Memory B cell (primary cell): ENCODE measurements around the gene RAB40A.

Source experiments
- ATAC-seq: fragments of 150-1000 bp; cut with Tn5 transposase; 2 replicates; pipeline ENCODE4 v1.10.0; 2021; ENCODE audit warnings: low read depth, mild to moderate bottlenecking, moderate library complexity
- DNase-seq, 2 donors: peaks; one replicate each; pipeline ENCODE4 v3.0.0; 2022; ENCODE audit warnings: low spot score in 2 of 2
- H3K27ac Mint-ChIP-seq: one replicate; pipeline ENCODE4 v1.8.0; 2022; ENCODE audit warnings: mild to moderate bottlenecking, moderate library complexity, mixed read lengths
- H3K27me3 Mint-ChIP-seq: one replicate; pipeline ENCODE4 v1.8.0; 2022; ENCODE audit warnings: mixed read lengths
- H3K36me3 Mint-ChIP-seq: one replicate; pipeline ENCODE4 v1.8.0; 2022; ENCODE audit warnings: mild to moderate bottlenecking, mixed read lengths
- H3K4me1 Mint-ChIP-seq: one replicate; pipeline ENCODE4 v1.8.0; 2022; ENCODE audit warnings: mixed read lengths
- H3K4me3 Mint-ChIP-seq: one replicate; pipeline ENCODE4 v1.8.0; 2022; ENCODE audit warnings: mild to moderate bottlenecking, moderate library complexity, mixed read lengths
- H3K9me3 Mint-ChIP-seq: one replicate; pipeline ENCODE4 v1.8.0; 2022; ENCODE audit warnings: mixed read lengths

RAB40A gene

DNA sequence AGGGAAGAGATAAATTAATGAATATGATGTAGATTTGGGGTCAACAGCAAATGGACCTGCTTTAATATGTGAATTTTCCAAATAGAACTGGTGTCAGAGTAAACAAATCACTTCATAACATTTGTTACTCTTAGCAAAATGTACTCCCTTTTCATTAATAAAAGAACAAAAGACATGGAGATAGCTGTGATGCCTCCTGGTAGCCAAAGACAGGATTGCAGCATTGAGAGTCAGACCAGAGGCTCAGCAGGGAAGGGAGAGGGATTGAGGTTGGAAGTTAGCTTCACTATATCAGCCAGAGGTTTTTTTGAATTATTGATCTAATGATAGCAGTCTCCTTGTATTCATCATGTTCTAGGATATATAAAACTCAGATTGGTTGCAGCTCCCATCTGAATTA is 17.4 kb upstream of the RAB40A start:
- Mint-ChIP-seq H3K9me3 (no peaks in the 10 kb centered on the region), H3K27me3 (no peaks in the 10 kb centered on the region), H3K27ac (no peak overlapping the region), H3K36me3 (no peaks in the 10 kb centered on the region), H3K4me1 (peaks cover 4% of the 10 kb centered on the region), H3K4me3 (no peak overlapping the region)
- DNase-seq (no peak), ATAC-seq (no peak)

DNA sequence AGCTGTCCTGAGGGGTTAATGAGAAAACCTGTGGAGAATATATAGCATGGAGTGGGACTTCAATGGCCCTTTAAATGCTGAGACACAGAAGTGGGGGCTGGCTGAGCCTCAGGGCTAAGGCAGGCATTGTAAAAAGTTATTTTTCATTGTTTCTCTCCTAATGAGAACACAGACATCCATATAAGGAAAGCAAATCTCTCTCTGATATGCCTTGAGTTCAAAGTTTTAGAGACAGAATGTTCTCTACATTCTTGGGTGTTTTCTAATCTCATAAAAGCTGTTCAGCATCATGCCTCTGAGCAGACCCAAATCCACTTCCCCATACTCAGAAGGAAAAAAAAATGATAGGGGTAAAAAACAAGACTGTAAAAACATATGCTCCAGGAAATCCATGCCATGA is 16.8 kb upstream of the RAB40A start:
- DNase-seq: no peak
- H3K9me3 Mint-ChIP-seq: no peaks in the 10 kb centered on the region
- H3K27me3 Mint-ChIP-seq: no peaks in the 10 kb centered on the region
- peaks cover 4% of the 10 kb centered on the region for H3K4me1 Mint-ChIP-seq
- ATAC-seq: no peak
- no peak overlapping the region for H3K27ac Mint-ChIP-seq
- H3K36me3 Mint-ChIP-seq: no peaks in the 10 kb centered on the region
- no peak overlapping the region for H3K4me3 Mint-ChIP-seq

DNA sequence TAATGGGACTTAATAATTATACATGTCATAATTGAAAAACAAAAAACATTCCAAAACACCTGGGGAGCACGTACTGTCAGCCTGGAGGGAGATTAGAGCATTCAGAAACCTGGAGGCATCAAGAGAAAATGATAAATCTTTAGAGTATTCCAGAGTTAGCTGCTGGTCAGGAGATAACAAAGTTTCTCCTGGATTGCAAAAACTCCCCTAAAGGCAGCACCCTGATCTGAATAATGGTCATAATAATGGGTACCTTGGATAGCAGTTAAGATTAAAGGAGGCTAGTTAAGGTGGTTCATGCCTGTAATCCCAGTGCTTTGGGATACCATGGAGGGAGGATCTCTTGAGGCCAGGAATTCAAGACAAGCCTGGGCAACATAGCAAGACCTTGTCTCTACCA is 15.9 kb upstream of the RAB40A start:
- Mint-ChIP-seq H3K27ac (no peak overlapping the region), H3K36me3 (no peaks in the 10 kb centered on the region), H3K27me3 (no peaks in the 10 kb centered on the region), H3K4me3 (no peak overlapping the region), H3K4me1 (peaks cover 4% of the 10 kb centered on the region), H3K9me3 (no peaks in the 10 kb centered on the region)
- no peak for DNase-seq
- no peak for ATAC-seq

DNA sequence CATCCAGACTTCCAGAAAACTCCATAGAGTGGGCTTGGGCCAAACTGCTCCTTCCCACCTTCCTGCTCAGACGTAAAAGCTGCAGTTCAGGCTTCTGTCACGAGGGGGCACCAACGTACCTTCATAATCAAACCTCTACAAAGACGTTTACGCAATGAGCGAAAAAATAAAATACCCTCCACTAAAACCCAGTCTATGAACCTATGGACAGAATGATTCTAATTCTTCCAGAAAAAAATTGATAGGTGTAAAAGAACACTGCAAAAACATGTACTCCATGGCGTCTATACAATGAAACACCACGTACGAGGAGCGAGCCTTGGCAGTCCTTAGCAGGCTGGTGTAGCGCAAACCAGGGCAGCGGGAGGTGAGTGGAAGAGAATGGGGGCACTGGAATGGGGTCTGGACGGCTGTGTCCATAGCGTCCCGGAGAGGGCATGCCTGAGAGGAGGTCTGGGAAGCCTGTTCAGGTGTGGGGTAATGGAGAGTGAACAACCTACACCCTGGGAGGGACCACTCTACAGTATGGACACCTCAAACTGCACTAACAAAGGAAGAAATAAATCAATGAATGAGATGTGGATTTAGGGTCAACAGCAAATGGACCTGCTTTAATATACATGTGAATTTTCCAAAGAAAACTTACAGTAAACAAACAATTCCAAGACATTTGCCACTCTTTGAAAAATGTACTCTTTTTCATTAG is 14.4 kb upstream of the RAB40A start:
- Mint-ChIP-seq H3K4me1 (peaks cover 4% of the 10 kb centered on the region), H3K9me3 (no peaks in the 10 kb centered on the region), H3K27ac (no peak overlapping the region), H3K36me3 (no peaks in the 10 kb centered on the region), H3K27me3 (no peaks in the 10 kb centered on the region), H3K4me3 (peak overlapping the region; percentile 73)
- ATAC-seq (peak; percentile 53), DNase-seq (peak; percentile 54 to 68)

DNA sequence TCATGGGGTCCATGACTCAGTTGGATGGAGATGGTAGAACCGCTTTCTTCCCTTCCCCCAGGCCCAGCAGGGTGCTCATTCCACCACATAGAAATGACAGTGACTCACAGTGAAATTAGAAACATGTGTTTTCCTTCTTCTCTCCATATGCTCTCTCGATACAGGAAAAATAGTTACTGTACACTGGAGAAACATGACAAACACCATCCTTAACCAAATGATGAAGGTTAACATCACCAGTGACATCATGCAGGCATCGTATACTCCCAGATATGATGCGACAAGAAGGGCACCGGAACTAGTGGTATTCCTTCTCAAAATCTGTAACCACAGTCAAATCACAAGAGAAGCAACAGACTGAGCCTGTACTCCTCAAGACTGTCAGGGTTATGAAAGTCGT is 11.7 kb upstream of the RAB40A start:
- DNase-seq: no peak
- Mint-ChIP-seq H3K36me3 (no peaks in the 10 kb centered on the region), H3K4me1 (peaks cover 4% of the 10 kb centered on the region)

DNA sequence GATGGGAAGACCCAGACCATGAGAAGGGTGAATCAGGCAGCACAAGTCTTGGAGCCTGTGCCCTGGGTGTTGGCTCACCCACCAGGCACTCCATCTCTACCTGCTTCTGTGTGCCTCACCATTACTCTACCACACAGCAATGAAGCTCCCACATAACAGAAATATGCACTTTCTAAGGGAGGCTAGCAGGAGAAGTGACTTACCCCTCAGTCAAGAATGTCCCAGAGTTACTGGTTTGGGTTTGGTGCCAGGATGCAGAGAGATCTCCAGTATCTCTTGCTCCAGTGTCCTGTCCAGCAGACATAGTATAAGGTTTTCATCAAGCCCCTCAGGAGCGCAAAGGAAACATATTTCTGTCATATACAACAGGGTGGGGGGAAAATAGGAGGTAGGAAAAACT is 11.3 kb upstream of the RAB40A start:
- no peaks in the 10 kb centered on the region for H3K36me3 Mint-ChIP-seq
- ATAC-seq (no peak), DNase-seq (no peak)
- peaks cover 4% of the 10 kb centered on the region for H3K4me1 Mint-ChIP-seq
- H3K4me3 Mint-ChIP-seq: no peak overlapping the region
- no peaks in the 10 kb centered on the region for H3K27me3 Mint-ChIP-seq
- H3K9me3 Mint-ChIP-seq: no peaks in the 10 kb centered on the region
- H3K27ac Mint-ChIP-seq: no peak overlapping the region

More for the DNA sequence above, 11.7 kb upstream of the RAB40A start:
- Mint-ChIP-seq H3K27ac (no peak overlapping the region), H3K4me3 (no peak overlapping the region), H3K9me3 (no peaks in the 10 kb centered on the region), H3K27me3 (no peaks in the 10 kb centered on the region)
- ATAC-seq: no peak

DNA sequence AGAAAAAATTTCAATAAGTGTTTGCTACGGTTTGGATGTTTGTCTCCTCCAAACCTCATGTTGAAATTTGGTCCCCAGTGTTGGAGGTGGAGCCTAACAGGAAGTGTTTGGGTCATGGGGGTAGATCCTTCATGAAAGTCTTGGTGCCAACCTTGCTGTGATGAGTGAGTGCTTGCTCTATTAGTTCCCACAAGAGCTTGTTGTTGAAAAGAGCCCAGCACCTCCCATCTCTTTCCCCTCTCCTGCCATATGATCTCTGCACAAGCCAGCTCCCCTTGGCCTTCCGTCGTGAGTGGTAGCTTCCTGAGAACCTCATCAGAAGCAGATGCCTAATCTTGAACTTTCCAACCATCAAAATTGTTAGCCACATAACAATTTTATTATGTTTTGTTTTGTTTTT is 10.3 kb upstream of the RAB40A start:
- no peak for ATAC-seq
- H3K4me1 Mint-ChIP-seq: peaks cover 4% of the 10 kb centered on the region
- DNase-seq: no peak
- no peaks in the 10 kb centered on the region for H3K9me3 Mint-ChIP-seq
- H3K27me3 Mint-ChIP-seq: no peaks in the 10 kb centered on the region
- H3K27ac Mint-ChIP-seq: no peak overlapping the region
- no peaks in the 10 kb centered on the region for H3K36me3 Mint-ChIP-seq
- no peak overlapping the region for H3K4me3 Mint-ChIP-seq

DNA sequence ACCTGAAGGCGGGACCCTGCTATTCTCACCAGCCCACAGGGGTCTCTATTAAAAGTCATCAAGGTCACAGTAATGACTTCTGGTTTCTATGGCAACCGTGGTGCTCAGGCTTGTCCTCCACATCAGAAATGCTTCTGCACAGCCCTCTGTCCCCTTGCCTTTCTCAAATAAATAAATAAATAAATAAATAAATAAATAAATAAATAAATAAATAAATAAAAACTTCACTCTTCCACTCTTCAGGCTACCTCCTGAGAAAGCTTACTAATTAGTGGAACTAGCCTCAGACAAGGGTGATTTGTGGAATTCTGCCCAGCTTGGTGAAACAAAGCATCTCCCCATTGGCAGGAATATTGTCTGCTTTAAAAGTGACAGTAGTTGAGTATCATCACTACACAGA is 5.5 kb upstream of the RAB40A start:
- Mint-ChIP-seq H3K4me3 (no peak overlapping the region), H3K9me3 (no peaks in the 10 kb centered on the region), H3K27ac (no peak overlapping the region), H3K36me3 (no peaks in the 10 kb centered on the region), H3K4me1 (no peaks in the 10 kb centered on the region), H3K27me3 (no peaks in the 10 kb centered on the region)
- ATAC-seq (no peak), DNase-seq (no peak)

DNA sequence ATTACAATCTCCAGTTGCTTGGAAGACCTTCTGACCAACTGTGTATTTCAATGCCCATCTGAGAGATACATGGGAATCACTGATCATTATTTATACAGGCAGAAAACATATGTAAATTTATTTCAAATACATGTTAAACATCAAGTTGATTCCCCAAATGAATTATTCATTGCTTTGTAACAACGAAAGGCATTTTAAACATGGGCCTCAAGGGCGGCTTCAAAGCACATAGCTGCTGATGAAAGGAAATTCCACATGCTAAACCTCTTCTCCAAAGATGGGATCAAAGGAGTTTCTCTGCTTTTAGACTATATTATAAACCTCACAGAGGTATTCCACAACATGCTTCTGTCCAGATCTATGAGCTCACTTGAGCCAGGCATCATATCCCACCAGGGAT is 4.3 kb upstream of the RAB40A start:
- Mint-ChIP-seq H3K36me3 (no peaks in the 10 kb centered on the region), H3K4me3 (no peak overlapping the region), H3K9me3 (no peaks in the 10 kb centered on the region), H3K27me3 (no peaks in the 10 kb centered on the region), H3K4me1 (no peaks in the 10 kb centered on the region), H3K27ac (no peak overlapping the region)
- DNase-seq (no peak), ATAC-seq (no peak)

DNA sequence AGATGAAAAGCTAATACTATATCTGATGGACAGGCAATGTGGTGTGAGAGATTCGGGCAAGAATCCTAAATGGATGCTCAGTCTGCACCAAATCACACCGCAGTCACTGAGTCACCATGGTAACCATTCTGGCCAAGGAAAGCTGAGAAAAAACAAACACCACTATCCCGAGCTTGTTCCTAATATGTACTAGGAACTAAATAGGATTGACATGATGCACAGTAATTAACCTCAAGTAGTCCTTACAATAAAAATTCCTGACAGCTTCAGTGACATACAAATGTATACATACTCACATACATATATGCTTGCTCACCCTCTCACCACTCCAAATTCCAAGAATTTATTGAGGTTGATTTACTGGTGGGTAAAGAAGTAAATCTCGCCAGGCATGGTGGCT is 1.1 kb upstream of the RAB40A start:
- DNase-seq (no peak), ATAC-seq (no peak)
- H3K27ac Mint-ChIP-seq: no peak overlapping the region
- H3K27me3 Mint-ChIP-seq: no peaks in the 10 kb centered on the region
- no peaks in the 10 kb centered on the region for H3K4me1 Mint-ChIP-seq
- no peaks in the 10 kb centered on the region for H3K36me3 Mint-ChIP-seq
- H3K9me3 Mint-ChIP-seq: no peaks in the 10 kb centered on the region
- no peak overlapping the region for H3K4me3 Mint-ChIP-seq

DNA sequence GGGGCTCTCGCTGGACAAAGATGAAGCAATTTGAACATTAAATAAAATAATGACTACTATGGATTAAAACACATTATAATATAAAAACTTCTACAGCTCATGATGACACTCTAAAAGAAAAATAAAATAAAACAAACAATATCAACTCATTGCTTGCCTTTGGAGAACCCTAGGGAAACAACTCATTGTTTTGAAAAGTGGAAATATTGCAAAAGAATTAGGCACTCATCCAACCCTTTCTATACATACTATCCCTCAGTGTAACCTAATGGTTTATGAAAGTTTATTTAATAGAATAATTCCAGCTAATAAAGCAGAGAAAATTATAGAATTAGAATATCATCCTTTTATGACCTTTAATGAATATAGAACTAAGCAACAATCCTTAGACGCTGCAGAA is 718 bp downstream of the RAB40A start:
- no peak for DNase-seq
- no peak overlapping the region for H3K4me3 Mint-ChIP-seq
- H3K9me3 Mint-ChIP-seq: no peaks in the 10 kb centered on the region
- H3K36me3 Mint-ChIP-seq: no peaks in the 10 kb centered on the region
- H3K27ac Mint-ChIP-seq: no peak overlapping the region
- no peaks in the 10 kb centered on the region for H3K4me1 Mint-ChIP-seq
- no peak for ATAC-seq
- no peaks in the 10 kb centered on the region for H3K27me3 Mint-ChIP-seq

DNA sequence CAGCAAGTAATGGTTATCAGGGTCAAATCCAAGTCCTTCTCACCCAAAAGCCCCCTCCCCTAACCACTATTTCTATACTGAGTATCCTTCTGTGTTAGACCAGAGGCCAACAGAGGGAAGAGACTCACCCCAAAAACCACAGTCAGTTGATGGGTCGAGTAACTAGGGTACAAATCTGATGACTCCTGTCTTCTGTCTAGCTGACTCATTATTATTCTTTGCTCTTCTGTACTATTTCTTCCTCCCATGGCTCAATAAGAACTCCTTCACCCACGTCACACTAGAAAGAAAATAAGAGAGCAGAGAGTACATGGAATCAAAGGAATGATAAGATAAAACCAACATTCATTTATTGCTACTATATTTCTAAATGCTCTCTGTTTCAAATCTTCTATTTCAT is 2.0 kb downstream of the RAB40A start:
- Mint-ChIP-seq H3K27ac (no peak overlapping the region), H3K4me3 (no peak overlapping the region), H3K27me3 (no peaks in the 10 kb centered on the region), H3K4me1 (no peaks in the 10 kb centered on the region), H3K36me3 (no peaks in the 10 kb centered on the region), H3K9me3 (no peaks in the 10 kb centered on the region)
- no peak for DNase-seq
- ATAC-seq: no peak

DNA sequence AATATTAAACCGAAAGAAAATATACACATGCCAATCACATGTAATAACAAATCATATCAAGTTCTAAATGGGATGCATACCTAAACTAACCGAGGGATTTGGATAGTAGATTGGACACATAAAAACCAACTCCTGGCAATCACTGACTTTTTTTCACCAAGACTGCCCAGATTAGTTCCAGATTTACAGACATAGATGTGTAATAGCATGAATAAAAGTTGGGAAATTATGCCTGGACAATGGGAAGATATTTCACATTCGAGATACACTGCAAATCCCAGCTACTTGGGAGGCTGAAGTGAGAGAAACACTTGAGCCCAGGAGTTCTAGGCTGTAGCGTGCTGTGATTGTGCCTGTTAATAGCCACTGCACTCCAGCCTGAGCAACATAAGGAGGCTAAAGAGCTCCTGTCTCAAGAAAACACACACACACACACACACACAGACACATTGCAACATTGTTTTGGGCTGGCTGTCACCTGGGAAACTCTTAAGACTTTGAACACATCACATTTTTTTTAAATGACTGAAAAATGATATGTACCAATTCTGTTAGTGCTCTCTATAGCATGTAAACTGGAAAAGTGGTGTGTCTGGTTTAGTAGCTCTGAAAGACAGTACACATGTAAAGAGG is 5.7 kb downstream of the RAB40A start:
- Mint-ChIP-seq H3K27ac (no peak overlapping the region), H3K36me3 (no peaks in the 10 kb centered on the region), H3K4me3 (no peak overlapping the region), H3K27me3 (no peaks in the 10 kb centered on the region), H3K9me3 (no peaks in the 10 kb centered on the region), H3K4me1 (no peaks in the 10 kb centered on the region)
- ATAC-seq (no peak), DNase-seq (no peak)

DNA sequence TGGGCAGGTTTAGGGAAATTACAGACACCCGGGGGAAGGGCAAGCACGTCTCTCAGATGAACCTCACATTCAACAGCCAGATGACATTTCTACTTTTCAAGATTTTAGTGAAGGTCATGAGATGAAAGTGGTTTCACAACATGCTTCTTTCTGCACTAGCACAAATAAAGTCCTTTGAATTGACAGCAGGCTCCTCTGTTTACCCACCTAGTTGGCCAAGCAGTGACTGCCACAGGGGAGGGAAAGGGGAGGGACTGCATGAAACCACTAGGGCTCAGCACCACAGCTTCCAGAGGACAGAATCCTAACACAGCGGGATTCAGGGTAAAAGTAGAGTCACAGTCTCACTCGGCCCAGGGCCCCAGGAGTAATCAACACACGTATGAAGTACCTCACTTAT is 6.2 kb downstream of the RAB40A start:
- Mint-ChIP-seq H3K27me3 (no peaks in the 10 kb centered on the region), H3K4me1 (no peaks in the 10 kb centered on the region), H3K27ac (no peak overlapping the region), H3K36me3 (no peaks in the 10 kb centered on the region), H3K4me3 (no peak overlapping the region), H3K9me3 (no peaks in the 10 kb centered on the region)
- no peak for ATAC-seq
- DNase-seq: no peak

DNA sequence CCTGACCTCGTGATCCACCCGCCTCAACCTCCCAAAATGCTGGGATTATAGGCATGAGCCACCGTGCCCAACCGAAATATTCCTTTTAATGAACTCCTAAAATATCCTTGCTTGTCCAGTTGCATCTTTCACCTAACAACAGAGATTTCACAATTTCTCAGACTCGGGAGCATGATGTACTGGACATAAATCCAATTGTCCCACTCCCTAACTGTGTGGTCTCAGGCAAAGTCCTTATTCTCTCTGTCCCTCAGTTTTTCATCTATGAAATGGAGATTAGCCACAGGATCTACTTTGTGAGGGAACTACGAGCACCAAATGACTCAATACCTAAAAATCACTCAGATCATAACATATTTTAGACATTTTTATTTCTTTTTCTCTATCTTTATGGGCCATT is 9.3 kb downstream of the RAB40A start:
- no peaks in the 10 kb centered on the region for H3K27me3 Mint-ChIP-seq
- H3K4me1 Mint-ChIP-seq: no peaks in the 10 kb centered on the region
- no peak overlapping the region for H3K27ac Mint-ChIP-seq
- no peak overlapping the region for H3K4me3 Mint-ChIP-seq
- ATAC-seq: no peak
- DNase-seq: no peak
- H3K36me3 Mint-ChIP-seq: no peaks in the 10 kb centered on the region
- no peaks in the 10 kb centered on the region for H3K9me3 Mint-ChIP-seq
